Subcutaneous abdominal adipose tissue (tissue), 5 donors: ENCODE data around the gene SNAPIN.

Experiments
- H3K27ac ChIP-seq: one replicate; pipeline ENCODE4 v1.7.0; 2013; ENCODE audit warnings: low read depth, mild to moderate bottlenecking, inconsistent platforms, low read length, moderate library complexity
- H3K27me3 ChIP-seq, 5 donors: one replicate each; pipeline ENCODE4 v1.7.0; 2013; ENCODE audit warnings: low read length in 5 of 5, inconsistent platforms in 1 of 5; ENCODE audit not compliant: control insufficient read depth in 5 of 5, insufficient read depth in 4 of 5
- H3K36me3 ChIP-seq, 5 donors: one replicate each; pipeline ENCODE4 v1.7.0; 2013; ENCODE audit warnings: low read length in 5 of 5; ENCODE audit not compliant: control insufficient read depth in 5 of 5, insufficient read depth in 5 of 5
- H3K4me1 ChIP-seq, 5 donors: one replicate each; pipeline ENCODE4 v1.7.0; 2013; ENCODE audit warnings: low read length in 5 of 5, mild to moderate bottlenecking in 3 of 5, moderate library complexity in 1 of 5; ENCODE audit not compliant: control insufficient read depth in 5 of 5, insufficient read depth in 5 of 5
- H3K4me3 ChIP-seq, 5 donors: one replicate each; pipeline ENCODE4 v1.7.0; 2013; ENCODE audit warnings: low read length in 5 of 5, low read depth in 1 of 5
- H3K9ac ChIP-seq, 5 donors: one replicate each; pipeline ENCODE4 v1.7.0; 2013; ENCODE audit warnings: low read length in 5 of 5, mild to moderate bottlenecking in 4 of 5, moderate library complexity in 3 of 5
- H3K9me3 ChIP-seq, 5 donors: one replicate each; pipeline ENCODE4 v1.7.0; 2013; ENCODE audit warnings: low read length in 5 of 5; ENCODE audit not compliant: control insufficient read depth in 5 of 5
- donor health status: healthy.
- donor health status: healthy.
- donor health status: healthy.
- donor health status: healthy.
- donor health status: healthy.

The SNAPIN gene

GRCh38 chr1:153683854-153684253 lies 25.4 kb downstream of the SNAPIN start:
- Histone ChIP-seq H3K27me3 (no peaks in the 10 kb centered on the region), H3K9ac (peak overlapping the region in 1 of 5 donors; percentile 48), H3K27ac (peak overlapping the region; percentile 69), H3K4me3 (no peak overlapping the region), H3K9me3 (no peaks in the 10 kb centered on the region), H3K36me3 (peaks cover 0 to 74% (median 72%) of the 10 kb centered on the region in 5 donors), H3K4me1 (peaks cover 0 to 52% (median 32%) of the 10 kb centered on the region in 5 donors)

- H3K36me3 ChIP-seq = peaks cover 0 to 84% (median 82%) of the 10 kb centered on the region in 5 donors
- no peaks in the 10 kb centered on the region for H3K27me3 ChIP-seq
- no peak overlapping the region for H3K9ac ChIP-seq
- H3K4me1 ChIP-seq = peaks cover 0 to 42% (median 25%) of the 10 kb centered on the region in 5 donors
- no peak overlapping the region for H3K4me3 ChIP-seq
- no peak overlapping the region for H3K27ac ChIP-seq
- H3K9me3 ChIP-seq = no peaks in the 10 kb centered on the region
Measured at GRCh38 chr1:153684892-153685291, 26.4 kb downstream of the SNAPIN start.

GRCh38 chr1:153685544-153686340 lies 27.2 kb downstream of the SNAPIN start:
- Histone ChIP-seq H3K4me3 (no peak overlapping the region), H3K27ac (peak overlapping the region; percentile 46), H3K4me1 (peaks cover 0 to 33% (median 18%) of the 10 kb centered on the region in 5 donors), H3K36me3 (peaks cover 0 to 89% (median 87%) of the 10 kb centered on the region in 5 donors), H3K9ac (no peak overlapping the region), H3K9me3 (no peaks in the 10 kb centered on the region), H3K27me3 (no peaks in the 10 kb centered on the region)

GRCh38 chr1:153687346-153688125 lies 29.0 kb downstream of the SNAPIN start:
- H3K36me3 ChIP-seq = peaks cover 0 to 89% (median 79%) of the 10 kb centered on the region in 5 donors
- no peaks in the 10 kb centered on the region for H3K9me3 ChIP-seq
- no peak overlapping the region for H3K4me3 ChIP-seq
- H3K27ac ChIP-seq = peak overlapping the region; percentile 83
- peak overlapping the region in 1 of 5 donors; percentile 35 for H3K9ac ChIP-seq
- H3K27me3 ChIP-seq = no peaks in the 10 kb centered on the region
- H3K4me1 ChIP-seq = peaks cover 0 to 27% (median 11%) of the 10 kb centered on the region in 5 donors

- H3K9ac ChIP-seq = no peak overlapping the region
- no peak overlapping the region for H3K4me3 ChIP-seq
- peaks cover 0 to 27% (median 11%) of the 10 kb centered on the region in 5 donors for H3K4me1 ChIP-seq
- H3K9me3 ChIP-seq = no peaks in the 10 kb centered on the region
- H3K36me3 ChIP-seq = peaks cover 0 to 88% (median 78%) of the 10 kb centered on the region in 5 donors
- H3K27ac ChIP-seq = peak overlapping the region; percentile 83
- no peaks in the 10 kb centered on the region for H3K27me3 ChIP-seq
Measured at GRCh38 chr1:153688276-153688675, 29.8 kb downstream of the SNAPIN start.

GRCh38 chr1:153688736-153689328 lies 30.3 kb downstream of the SNAPIN start:
- H3K36me3 ChIP-seq = peaks cover 0 to 89% (median 81%) of the 10 kb centered on the region in 5 donors

GRCh38 chr1:153693466-153693865 lies 35.0 kb downstream of the SNAPIN start:
- Histone ChIP-seq H3K36me3 (peaks cover 0 to 48% (median 41%) of the 10 kb centered on the region in 5 donors), H3K9ac (peak overlapping the region in 1 of 5 donors; percentile 13), H3K27ac (peak overlapping the region; percentile 61), H3K27me3 (no peaks in the 10 kb centered on the region), H3K9me3 (no peaks in the 10 kb centered on the region), H3K4me3 (no peak overlapping the region), H3K4me1 (peaks cover 6 to 20% (median 18%) of the 10 kb centered on the region in 5 donors)

More at GRCh38 chr1:153688736-153689328, 30.3 kb downstream of the SNAPIN start:
- Histone ChIP-seq H3K4me1 (peaks cover 0 to 22% (median 10%) of the 10 kb centered on the region in 5 donors), H3K9me3 (no peaks in the 10 kb centered on the region), H3K4me3 (no peak overlapping the region), H3K27me3 (no peaks in the 10 kb centered on the region), H3K9ac (no peak overlapping the region), H3K27ac (peak overlapping the region; percentile 83)

- peak overlapping the region in 2 of 5 donors; percentile 4 to 80 for H3K9ac ChIP-seq
- H3K4me3 ChIP-seq = no peak overlapping the region
- H3K4me1 ChIP-seq = peaks cover 12 to 38% (median 32%) of the 10 kb centered on the region in 5 donors
- peak overlapping the region; percentile 98 for H3K27ac ChIP-seq
- no peaks in the 10 kb centered on the region for H3K9me3 ChIP-seq
- H3K36me3 ChIP-seq = peaks cover 0 to 21% (median 16%) of the 10 kb centered on the region in 5 donors
- no peaks in the 10 kb centered on the region for H3K27me3 ChIP-seq
Measured at GRCh38 chr1:153696741-153697140, 38.2 kb downstream of the SNAPIN start.

- Histone ChIP-seq H3K36me3 (peaks cover 0 to 14% (median 13%) of the 10 kb centered on the region in 5 donors), H3K9ac (peak overlapping the region; percentile 42 to 85 (median 76)), H3K4me3 (peak overlapping the region in 3 of 5 donors; percentile 11 to 49 (median 37)), H3K27ac (peak overlapping the region; percentile 98), H3K4me1 (peaks cover 12 to 38% (median 32%) of the 10 kb centered on the region in 5 donors), H3K27me3 (no peaks in the 10 kb centered on the region), H3K9me3 (no peaks in the 10 kb centered on the region)
Measured at GRCh38 chr1:153697191-153698019, 38.9 kb downstream of the SNAPIN start.
